GM12875 (cell line): ENCODE results near the gene DIDO1.
"Not testable (repeated sequence)": the region's sequence is repeated elsewhere in the genome, so short reads cannot be mapped to it uniquely, and the experiment has no call there.

ENCODE experiments used
- H3K4me3 ChIP-seq: one replicate; pipeline ENCODE4 v1.5.1; 2011; ENCODE audit warnings: low read depth, low read length, control low read depth
- CTCF ChIP-seq: IDR thresholded peaks from 2 replicates; pipeline ENCODE4 v1.5.1; 2011; ENCODE audit warnings: low read depth, mild to moderate bottlenecking, control low read depth, inconsistent platforms, low read length, moderate library complexity, borderline replicate concordance; ENCODE audit not compliant: insufficient read depth

DIDO1 gene

GRCh38 chr20:62924442-62925075, 1.7 kb downstream of the DIDO1 start:
- peak overlapping the region; percentile 82 for H3K4me3 ChIP-seq
- TF ChIP-seq CTCF, result no peak

- no peak for TF ChIP-seq CTCF
- H3K4me3 ChIP-seq, result no peak overlapping the region
Observed at GRCh38 chr20:62923669-62924441, 2.5 kb downstream of the DIDO1 start.

GRCh38 chr20:62923059-62923668, 3.1 kb downstream of the DIDO1 start:
- H3K4me3 ChIP-seq, result not testable (repeated sequence)

GRCh38 chr20:62922451-62922921, 3.8 kb downstream of the DIDO1 start:
- no peak for TF ChIP-seq CTCF
- no peak overlapping the region for H3K4me3 ChIP-seq

- peak; percentile 71 for TF ChIP-seq CTCF
Observed at GRCh38 chr20:62921119-62921687, 5.1 kb downstream of the DIDO1 start.

GRCh38 chr20:62920039-62920645, 6.2 kb downstream of the DIDO1 start:
- TF ChIP-seq CTCF, result no peak
- H3K4me3 ChIP-seq, result no peak overlapping the region

More at GRCh38 chr20:62921119-62921687, 5.1 kb downstream of the DIDO1 start:
- no peak overlapping the region for H3K4me3 ChIP-seq

GRCh38 chr20:62918831-62919230, 7.5 kb downstream of the DIDO1 start:
- H3K4me3 ChIP-seq, result no peak overlapping the region
- TF ChIP-seq CTCF, result no peak
